Suppressor macrophage treated with lipopolysaccharide for 1 hour (primary cell): ENCODE data around the gene ZNF814.
"Not testable (repeated sequence)": the region's sequence is repeated elsewhere in the genome, so short reads cannot be mapped to it uniquely, and the experiment has no call there.

ENCODE experiments used
- DNase-seq, 3 donors: peaks; one replicate each; pipeline ENCODE4 v3.0.0-alpha.2; 2020 to 2022

Gene ZNF814

DNA sequence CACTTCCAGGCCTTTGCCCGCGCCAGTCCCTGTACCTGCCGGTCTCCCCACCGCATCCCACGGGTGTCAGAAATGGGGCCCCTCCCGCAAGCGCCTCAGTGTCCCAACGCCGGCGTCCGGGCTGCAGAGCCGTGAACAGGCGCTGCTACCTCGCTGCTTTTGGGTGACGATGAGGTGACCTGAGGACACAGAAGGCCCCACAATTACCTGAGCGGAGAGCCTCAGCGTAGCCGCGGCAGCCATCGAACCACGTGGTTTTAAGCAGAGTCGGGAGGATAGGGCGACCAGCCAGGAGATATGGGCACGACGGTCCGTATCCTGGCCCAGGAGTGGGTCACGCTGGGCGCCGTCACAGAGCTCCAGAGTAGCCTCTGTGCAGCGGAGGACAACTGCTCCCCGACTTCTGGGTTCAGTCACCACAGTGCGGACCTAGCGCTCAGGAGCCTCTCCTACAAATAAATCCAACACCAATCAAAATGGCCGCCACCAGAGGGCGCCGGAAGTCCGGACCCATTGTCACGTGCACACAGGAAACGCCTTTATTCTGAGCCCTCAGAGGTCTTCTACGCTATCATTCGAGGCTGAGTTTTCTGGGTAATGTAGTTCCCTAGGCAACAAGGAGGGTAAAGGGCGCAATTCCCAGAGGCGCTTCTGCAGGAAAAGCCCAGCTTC lies at the start of gene ZNF814:
ZNF814 (minus strand) TSS at position 478 of the 672 bp plus-strand sequence; CDS start at position 243, 235 bp downstream.
- DNase-seq = peak; percentile 80 to 84 (median 83)

GRCh38 chr19:57935731-57936130 lies 46.9 kb upstream of the ZNF814 start:
- no peak for DNase-seq

DNA sequence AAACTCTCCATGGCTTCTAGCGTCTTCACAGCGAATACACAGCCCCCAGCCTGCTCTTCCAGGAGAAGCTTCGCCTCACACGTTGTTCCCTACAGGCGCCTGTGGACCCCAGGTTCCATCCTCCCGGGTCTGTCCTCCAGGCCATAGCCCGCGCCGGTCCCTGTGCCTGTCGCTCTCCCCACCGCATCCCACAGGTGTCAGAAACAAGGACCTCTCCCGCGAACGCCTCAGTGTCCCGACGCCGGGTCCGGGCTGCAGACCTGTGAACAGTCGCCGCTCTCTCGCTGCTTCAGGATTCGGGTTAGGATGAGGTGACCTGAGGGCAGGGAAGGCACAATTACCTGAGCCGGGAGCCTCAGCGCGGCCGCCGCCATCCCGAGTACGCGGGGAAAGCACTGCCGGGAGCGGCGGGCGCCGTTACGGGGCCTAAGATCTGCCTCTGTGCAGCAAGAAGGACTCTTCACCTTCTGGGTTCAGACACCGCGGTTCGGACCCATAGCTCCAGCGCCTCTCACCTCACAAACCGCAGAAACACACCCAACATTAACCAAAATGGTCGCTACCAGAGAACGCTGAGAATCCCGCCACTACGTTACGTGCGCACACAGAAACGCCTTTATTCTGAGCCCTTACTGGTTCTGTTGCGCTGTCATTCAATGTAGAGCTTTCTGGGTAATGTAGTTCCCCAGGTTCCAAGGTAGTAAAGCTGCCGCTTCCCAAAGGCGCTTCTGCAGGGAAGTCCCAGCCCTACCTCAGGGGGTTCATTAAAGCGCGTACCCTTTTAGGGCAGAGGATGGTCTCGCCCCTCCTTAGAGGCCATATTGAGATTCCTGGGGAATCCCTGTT lies 46.2 kb upstream of the ZNF814 start, which contains the start of gene ZNF418:
ZNF418 (minus strand) TSS at position 583 of the 846 bp plus-strand sequence. CDS start 1,580 bp downstream, outside the sequence.
- DNase-seq = peak; percentile 75 to 77 (median 77)

- DNase-seq = no peak
Measured at GRCh38 chr19:57927587-57927986, 38.8 kb upstream of the ZNF814 start.

GRCh38 chr19:57916168-57916995 lies 27.5 kb upstream of the ZNF814 start, which contains the start of gene ZNF417:
Gene ZNF417 (minus strand): TSS chr19:57916592. CDS start chr19:57916411, 181 bp downstream.
- DNase-seq = peak; percentile 94 to 97 (median 97)

GRCh38 chr19:57914531-57914930 lies 25.7 kb upstream of the ZNF814 start:
- no peak for DNase-seq

GRCh38 chr19:57907394-57907793 lies 18.6 kb upstream of the ZNF814 start:
- DNase-seq = no peak

DNA sequence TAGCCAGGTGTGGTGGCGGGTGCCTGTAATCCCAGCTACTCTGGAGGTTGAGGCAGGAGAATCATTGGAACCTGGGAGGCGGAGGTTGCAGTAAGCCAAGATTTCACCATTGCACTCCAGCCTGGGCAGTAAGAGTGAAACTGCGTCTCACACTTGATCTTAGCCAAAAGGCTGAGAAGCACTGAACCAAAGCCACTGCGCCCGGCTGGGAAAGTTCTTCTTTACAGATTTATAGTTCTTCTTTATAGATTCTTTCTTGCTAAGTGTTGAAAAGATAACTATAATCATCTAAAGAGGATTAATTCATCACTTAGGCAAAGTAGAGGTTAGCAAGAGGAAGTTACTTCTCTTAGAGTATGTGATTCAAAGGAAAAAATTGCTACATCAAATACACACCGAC lies 16.4 kb upstream of the ZNF814 start:
- no peak for DNase-seq

GRCh38 chr19:57903618-57904184 lies 14.9 kb upstream of the ZNF814 start:
- no peak for DNase-seq

GRCh38 chr19:57900311-57900710 lies 11.5 kb upstream of the ZNF814 start:
- no peak for DNase-seq

- DNase-seq = not testable (repeated sequence)
Measured at GRCh38 chr19:57890706-57891105, 1.9 kb upstream of the ZNF814 start.

DNA sequence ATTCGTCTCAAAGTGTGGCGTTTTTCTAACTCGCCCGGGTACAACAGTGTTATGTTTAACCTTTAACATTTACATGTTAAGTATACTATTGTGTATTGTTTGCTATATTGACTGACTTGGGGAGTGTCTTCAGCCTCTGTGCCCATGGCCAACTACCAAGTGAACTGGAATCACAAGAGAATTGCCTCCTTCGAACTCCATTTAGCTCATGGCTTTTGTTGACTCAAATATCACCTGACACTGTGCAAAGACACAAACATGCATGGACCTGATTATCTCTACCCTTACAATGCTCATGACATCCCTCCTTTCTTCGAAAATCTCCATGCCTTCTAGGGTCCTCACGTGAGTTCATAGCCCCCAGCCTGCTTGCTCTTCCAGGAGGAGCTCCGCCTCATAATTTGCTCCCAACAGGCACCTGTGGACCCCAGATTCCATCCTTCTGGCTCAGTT lies 704 bp downstream of the ZNF814 start:
- no peak for DNase-seq

- no peak for DNase-seq
Measured at GRCh38 chr19:57887195-57887941, 1.5 kb downstream of the ZNF814 start.

DNA sequence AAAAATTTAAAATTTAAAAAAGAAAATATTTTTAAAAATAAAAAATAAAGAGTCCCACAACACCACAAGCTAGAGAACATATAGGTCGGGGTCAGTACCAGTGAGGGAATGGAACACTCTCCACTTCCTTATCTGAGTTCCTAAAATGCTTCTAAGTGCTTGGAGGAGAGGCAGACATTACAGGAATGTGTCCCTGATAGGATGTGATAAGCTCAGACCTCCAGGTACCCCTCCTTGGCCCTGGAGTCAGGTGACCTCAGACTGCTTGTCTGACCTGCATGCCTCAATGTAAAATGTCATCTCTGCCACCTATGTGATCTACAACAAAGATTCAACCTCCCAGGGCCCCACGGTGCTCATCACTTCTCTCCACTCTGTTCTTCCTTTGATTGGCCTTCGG lies 2.8 kb downstream of the ZNF814 start:
- DNase-seq = no peak

DNA sequence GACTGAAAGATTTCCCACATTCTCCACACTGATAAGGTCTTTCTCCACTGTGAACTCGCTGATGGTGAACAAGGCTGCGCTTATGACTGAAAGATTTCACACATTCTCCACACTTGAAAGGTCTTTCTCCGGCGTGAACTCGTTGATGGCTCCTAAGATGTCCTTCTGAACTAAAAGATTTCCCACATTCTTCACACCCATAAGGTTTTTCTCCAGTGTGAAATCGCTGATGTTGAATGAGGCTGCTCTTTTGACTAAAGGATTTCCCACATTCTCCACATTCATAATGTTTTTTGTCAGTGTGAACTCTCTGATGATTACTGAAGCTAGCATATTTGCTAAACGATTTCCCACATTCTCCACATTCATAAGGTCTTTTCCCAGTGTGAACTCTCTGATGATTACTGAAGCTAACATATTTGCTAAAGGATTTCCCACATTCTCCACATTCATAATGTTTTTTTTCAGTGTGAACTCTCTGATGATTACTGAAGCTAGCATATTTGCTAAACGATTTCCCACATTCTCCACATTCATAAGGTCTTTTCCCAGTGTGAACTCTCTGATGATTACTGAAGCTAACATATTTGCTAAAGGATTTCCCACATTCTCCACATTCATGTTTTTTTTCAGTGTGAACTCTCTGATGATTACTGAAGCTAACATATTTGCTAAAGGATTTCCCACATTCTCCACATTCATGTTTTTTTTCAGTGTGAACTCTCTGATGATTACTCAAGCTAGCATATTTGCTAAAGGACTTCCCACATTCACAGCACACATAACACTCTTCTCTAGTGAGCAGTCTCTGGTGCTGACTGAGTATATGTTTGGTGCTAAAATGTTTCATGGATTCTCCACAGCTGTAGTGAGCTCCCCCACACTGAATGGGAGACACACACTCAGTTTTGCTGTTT lies 14.7 kb downstream of the ZNF814 start:
- not testable (repeated sequence) for DNase-seq

DNA sequence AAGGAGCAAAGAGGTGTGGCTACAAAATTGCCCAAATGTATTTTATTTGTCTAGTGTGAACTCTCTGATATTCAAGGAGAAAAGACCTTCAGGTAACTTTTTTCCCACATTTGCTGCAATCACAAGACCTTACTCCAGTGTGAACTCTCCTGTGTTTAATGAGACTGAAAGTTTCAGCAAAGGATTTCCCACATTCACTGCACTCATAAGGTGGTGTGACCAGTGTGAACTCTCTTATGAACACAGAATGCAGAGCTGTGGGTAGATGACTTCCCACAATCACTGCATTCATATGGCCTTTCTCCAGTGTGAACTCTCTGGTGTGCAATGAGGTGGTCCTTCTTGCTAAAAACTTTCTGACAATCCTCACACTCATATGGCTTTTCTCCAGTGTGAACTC lies 16.4 kb downstream of the ZNF814 start:
- no peak for DNase-seq

DNA sequence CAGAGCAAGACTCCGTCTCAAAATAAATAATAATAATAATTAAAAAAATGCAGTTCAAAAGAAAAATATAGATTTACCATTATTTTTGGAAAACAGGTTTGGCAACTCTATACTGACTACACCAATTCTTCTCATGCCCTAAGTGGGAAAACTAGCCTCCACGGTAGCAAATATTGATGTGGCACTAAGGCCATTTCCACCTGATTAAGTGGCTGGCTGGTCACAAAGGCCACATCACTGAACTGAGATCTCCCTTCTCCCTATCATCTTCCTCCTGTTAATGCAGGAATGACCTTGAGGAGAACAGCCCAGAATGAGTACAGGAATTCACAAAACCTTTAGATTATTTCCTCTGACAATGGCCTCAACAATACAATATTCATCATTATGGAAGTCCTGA lies 18.6 kb downstream of the ZNF814 start:
- DNase-seq = no peak

- DNase-seq = not testable (repeated sequence)
Measured at GRCh38 chr19:57869655-57870054, 19.2 kb downstream of the ZNF814 start.

GRCh38 chr19:57867868-57868492 lies 20.9 kb downstream of the ZNF814 start:
- DNase-seq = no peak

- DNase-seq = not testable (repeated sequence)
Measured at GRCh38 chr19:57862351-57862750, 26.5 kb downstream of the ZNF814 start.
